GM12872 (cell line): ENCODE data around the gene USF2.

Experiments
- CTCF ChIP-seq: IDR thresholded peaks from 3 replicates; pipeline ENCODE4 v1.5.1; 2011; ENCODE audit warnings: low read depth, mild to moderate bottlenecking, low read length, moderate library complexity; ENCODE audit not compliant: insufficient read depth

The USF2 gene

GRCh38 chr19:35257113-35257461 is 11.7 kb upstream of the USF2 start:
- no peak for TF ChIP-seq CTCF

GRCh38 chr19:35260694-35261304 is 8.0 kb upstream of the USF2 start:
- no peak for TF ChIP-seq CTCF

GRCh38 chr19:35261356-35262100 is 7.2 kb upstream of the USF2 start:
- no peak for TF ChIP-seq CTCF

- TF ChIP-seq CTCF = no peak
Measured at GRCh38 chr19:35262101-35262761, 6.5 kb upstream of the USF2 start.

- no peak for TF ChIP-seq CTCF
Measured at GRCh38 chr19:35264268-35265125, 4.3 kb upstream of the USF2 start.

GRCh38 chr19:35265126-35265899 is 3.4 kb upstream of the USF2 start:
- no peak for TF ChIP-seq CTCF
